Caco-2 (cell line): ENCODE measurements around the gene CSMD2. TPM values are rescaled to one million over a fixed set of nuclear protein-coding genes. Genes with fewer than 3 reads are reported as not detected.

Experiments used
- BruUV-seq: library from RNA; stranded (reverse); fragments of 400-500 nt; replicated peaks from 2 replicates; lab custom pipeline; 2021; lab: Mats Ljungman, UMichigan
- CTCF ChIA-PET: fragments of 300-600 bp; sonication (Branson Sonifier 250); formaldehyde crosslinking; loops from one replicate; lab custom pipeline; 2022; ENCODE audit warnings: antibody characterized with exemption; lab: Charles Lee
- POLR2A ChIA-PET: fragments of 300-600 bp; sonication (Branson Sonifier 250); formaldehyde crosslinking; loops from one replicate; lab custom pipeline; 2022; ENCODE audit warnings: antibody characterized with exemption; lab: Charles Lee
- DNase-seq, 2 experiments: peaks; one replicate each; pipeline versions ENCODE4 v3.0.0 to v3.0.0-alpha.2; 2020 to 2022
- H3K27me3 ChIP-seq: replicated peaks from 2 replicates; pipeline ENCODE4 v1.6.0; 2011; ENCODE audit warnings: low read length; ENCODE audit not compliant: control insufficient read depth, insufficient read depth
- H3K36me3 ChIP-seq: 2 replicates; pipeline ENCODE4 v1.5.1; 2011; ENCODE audit warnings: low read length; ENCODE audit not compliant: control insufficient read depth, insufficient read depth
- H3K4me1 ChIP-seq: fragments of 250-450 bp; sonication (Bioruptor Pico); 2 replicates; pipeline ENCODE4 v1.5.1; 2020; ENCODE audit warnings: mild to moderate bottlenecking
- H3K4me3 ChIP-seq: 2 replicates; pipeline ENCODE4 v1.5.1; 2011; ENCODE audit warnings: low read depth, mild to moderate bottlenecking, control low read depth, low read length
- H3K9me3 ChIP-seq: fragments of 250-450 bp; sonication (Bioruptor Pico); 2 replicates; pipeline ENCODE4 v1.5.1; 2020; ENCODE audit warnings: mild to moderate bottlenecking, moderate library complexity
- H3K27ac Mint-ChIP-seq: one replicate; pipeline ENCODE4 v1.8.0; 2022; ENCODE audit warnings: mixed read lengths; ENCODE audit not compliant: unreplicated experiment
- H3K27me3 Mint-ChIP-seq: one replicate; pipeline ENCODE4 v1.8.0; 2022; ENCODE audit warnings: mixed read lengths; ENCODE audit not compliant: insufficient read depth, unreplicated experiment
- H3K36me3 Mint-ChIP-seq: one replicate; pipeline ENCODE4 v1.8.0; 2022; ENCODE audit warnings: mild to moderate bottlenecking, mixed read lengths; ENCODE audit not compliant: insufficient read depth, unreplicated experiment
- H3K4me1 Mint-ChIP-seq: one replicate; pipeline ENCODE4 v1.8.0; 2022; ENCODE audit warnings: low read depth, mixed read lengths; ENCODE audit not compliant: unreplicated experiment
- H3K4me3 Mint-ChIP-seq: one replicate; pipeline ENCODE4 v1.8.0; 2022; ENCODE audit warnings: mild to moderate bottlenecking, moderate library complexity, mixed read lengths; ENCODE audit not compliant: unreplicated experiment
- H3K9me3 Mint-ChIP-seq: one replicate; pipeline ENCODE4 v1.8.0; 2022; ENCODE audit warnings: mixed read lengths; ENCODE audit not compliant: unreplicated experiment
- CTCF ChIP-seq, 2 experiments: fragments of 200-600 bp in 1 of 2; IDR thresholded peaks; 1 replicate in 1 of 2; 2 replicates in 1 of 2; pipeline versions ENCODE4 v1.5.1 to v1.8.0; 2011 to 2022; ENCODE audit warnings: antibody characterized with exemption in 1 of 2, control low read depth in 1 of 2, inconsistent platforms in 1 of 2, low read depth in 1 of 2, low read length in 1 of 2, mild to moderate bottlenecking in 1 of 2, moderate library complexity in 1 of 2; ENCODE audit not compliant: insufficient read depth in 1 of 2, severe bottlenecking in 1 of 2, unreplicated experiment in 1 of 2
- intact Hi-C: fragments of 100-400 bp; cut with micrococcal nuclease; formaldehyde crosslinking; loops from one replicate; pipeline ENCODE4 v1.10.0; 2022; ENCODE audit not compliant: unreplicated experiment
- total RNA-seq: library from RNA; stranded (reverse); gene quantifications from 2 replicates; pipeline ENCODE4 v1.2.3, GENCODE V29; 2022

CSMD2 gene
- total RNA-seq, 1 experiment from 2014 or later = not detected

- no peak for TF ChIP-seq CTCF (IDR thresholded peaks at IDR 0.05; ENCODE audit: insufficient read depth in 1 of 2, low read depth in 1 of 2, low read length in 1 of 2, severe bottlenecking in 1 of 2, unreplicated experiment in 1 of 2)
- Mint-ChIP-seq H3K9me3 (no peaks in the 10 kb centered on the region), H3K4me1 (no peaks in the 10 kb centered on the region), H3K4me3 (no peak overlapping the region), H3K27ac (no peak overlapping the region), H3K27me3 (peaks cover 18% of the 10 kb centered on the region), H3K36me3 (no peaks in the 10 kb centered on the region)
- H3K9me3 ChIP-seq = no peaks in the 10 kb centered on the region
- no peak for DNase-seq
- H3K36me3 ChIP-seq = no peaks in the 10 kb centered on the region
- intact Hi-C loops = no loop called here
- H3K4me1 ChIP-seq = no peaks in the 10 kb centered on the region
- ChIA-PET POLR2A (no interaction called here), CTCF (no interaction called here)
- BruUV-seq = no TSS peak
- no peak overlapping the region for H3K4me3 ChIP-seq
- no peaks in the 10 kb centered on the region for H3K27me3 ChIP-seq
Measured at GRCh38 chr1:33849211-33849610, 315.8 kb downstream of the CSMD2 start.

DNA sequence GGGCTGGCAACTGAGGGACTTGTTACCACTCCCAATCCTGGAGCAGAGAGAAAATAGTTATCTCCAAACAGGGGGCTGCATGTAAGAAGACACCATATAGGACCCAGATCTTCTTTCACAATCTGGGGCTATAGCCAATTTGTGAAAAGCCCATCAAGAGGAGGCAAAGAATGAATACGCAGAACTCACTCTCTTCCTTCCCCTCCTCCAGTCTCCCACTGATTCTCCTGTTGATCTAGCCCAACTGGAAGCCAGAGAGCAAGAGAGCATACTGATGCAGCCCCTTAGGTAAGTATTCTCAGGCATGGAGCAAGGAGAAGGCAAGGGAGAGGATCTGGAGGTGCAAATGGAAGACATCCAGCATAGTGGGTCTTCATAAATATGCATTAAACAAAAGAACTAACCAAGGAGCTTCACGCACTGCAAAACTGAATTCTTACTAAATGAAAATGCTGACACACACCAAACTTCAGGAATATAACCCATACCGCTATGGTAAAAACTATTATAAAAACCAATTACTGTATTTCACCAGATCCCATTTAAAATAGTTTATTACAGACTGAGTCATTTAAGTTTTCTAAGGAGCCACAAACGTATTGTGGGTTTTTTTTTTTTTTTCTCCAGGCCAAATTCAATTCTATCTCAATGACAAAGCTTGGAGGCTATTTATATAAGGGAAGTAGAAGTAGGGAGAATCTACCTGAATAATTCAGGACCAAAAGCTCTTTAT is 316.7 kb downstream of the CSMD2 start:
- H3K36me3 Mint-ChIP-seq = no peaks in the 10 kb centered on the region
- ChIA-PET POLR2A (no interaction called here), CTCF (no interaction called here)
- Histone ChIP-seq H3K4me3 (no peak overlapping the region), H3K4me1 (no peaks in the 10 kb centered on the region), H3K27me3 (no peaks in the 10 kb centered on the region), H3K9me3 (no peaks in the 10 kb centered on the region), H3K36me3 (no peaks in the 10 kb centered on the region)
- DNase-seq = no peak
- TF ChIP-seq CTCF (IDR thresholded peaks at IDR 0.05; ENCODE audit: insufficient read depth in 1 of 2, low read depth in 1 of 2, low read length in 1 of 2, severe bottlenecking in 1 of 2, unreplicated experiment in 1 of 2) = no peak
- no peaks in the 10 kb centered on the region for H3K4me1 Mint-ChIP-seq
- no TSS peak for BruUV-seq
- H3K4me3 Mint-ChIP-seq = no peak overlapping the region
- no peaks in the 10 kb centered on the region for H3K9me3 Mint-ChIP-seq
- intact Hi-C loops = no loop called here
- H3K27ac Mint-ChIP-seq = no peak overlapping the region
- H3K27me3 Mint-ChIP-seq = peaks cover 14% of the 10 kb centered on the region

- Mint-ChIP-seq H3K27ac (no peak overlapping the region), H3K27me3 (peaks cover 11% of the 10 kb centered on the region), H3K4me3 (no peak overlapping the region), H3K36me3 (no peaks in the 10 kb centered on the region), H3K9me3 (peaks cover 7% of the 10 kb centered on the region), H3K4me1 (peaks cover 7% of the 10 kb centered on the region)
- BruUV-seq = no TSS peak
- ChIA-PET POLR2A (no interaction called here), CTCF (no interaction called here)
- no peak for TF ChIP-seq CTCF (IDR thresholded peaks at IDR 0.05; ENCODE audit: insufficient read depth in 1 of 2, low read depth in 1 of 2, low read length in 1 of 2, severe bottlenecking in 1 of 2, unreplicated experiment in 1 of 2)
- Histone ChIP-seq H3K36me3 (no peaks in the 10 kb centered on the region), H3K27me3 (no peaks in the 10 kb centered on the region), H3K4me3 (no peak overlapping the region), H3K9me3 (no peaks in the 10 kb centered on the region), H3K4me1 (no peaks in the 10 kb centered on the region)
- intact Hi-C loops = no loop called here
- no peak for DNase-seq
Measured at GRCh38 chr1:33846861-33847260, 318.2 kb downstream of the CSMD2 start.
